ENCODE measurements around the gene TAB2.

The TAB2 gene

GRCh38 chr6:149379977-149380376 is 62.5 kb downstream of the TAB2 start:
- DNase-seq, result no peak

GRCh38 chr6:149380523-149380922 is 63.0 kb downstream of the TAB2 start:
- no peak for DNase-seq

- DNase-seq, result no peak
Observed at GRCh38 chr6:149383371-149383770, 65.9 kb downstream of the TAB2 start.

GRCh38 chr6:149384464-149384863 is 67.0 kb downstream of the TAB2 start:
- no peak for DNase-seq

- DNase-seq, result no peak
Observed at GRCh38 chr6:149385998-149386646, 68.6 kb downstream of the TAB2 start.

GRCh38 chr6:149387779-149388512 is 70.4 kb downstream of the TAB2 start:
- no peak for DNase-seq

- no peak for DNase-seq
Observed at GRCh38 chr6:149389509-149390297, 72.2 kb downstream of the TAB2 start.

GRCh38 chr6:149392093-149392492 is 74.6 kb downstream of the TAB2 start:
- no peak for DNase-seq

- DNase-seq, result no peak
Observed at GRCh38 chr6:149392535-149392934, 75.0 kb downstream of the TAB2 start.

- DNase-seq, result no peak
Observed at GRCh38 chr6:149393002-149393679, 75.6 kb downstream of the TAB2 start.

- no peak for DNase-seq
Observed at GRCh38 chr6:149395185-149395584, 77.7 kb downstream of the TAB2 start.

- no peak for DNase-seq
Observed at GRCh38 chr6:149397384-149397783, 79.9 kb downstream of the TAB2 start.

- DNase-seq, result no peak
Observed at GRCh38 chr6:149400050-149400449, 82.5 kb downstream of the TAB2 start, which contains the start of gene SUMO4. TSS of gene SUMO4 (plus strand) at chr6:149400262. CDS start at chr6:149400392, 130 bp downstream.

GRCh38 chr6:149403534-149403933 is 86.0 kb downstream of the TAB2 start:
- DNase-seq, result no peak

GRCh38 chr6:149405823-149406765 is 88.6 kb downstream of the TAB2 start:
- DNase-seq, result peak; percentile 66

- no peak for DNase-seq
Observed at GRCh38 chr6:149409617-149410016, 92.1 kb downstream of the TAB2 start.

- no peak for DNase-seq
Observed at GRCh38 chr6:149410557-149410956, 93.0 kb downstream of the TAB2 start.

GRCh38 chr6:149414009-149414408 is 96.5 kb downstream of the TAB2 start:
- DNase-seq, result no peak

- DNase-seq, result no peak
Observed at GRCh38 chr6:149414821-149415220, 97.3 kb downstream of the TAB2 start.

- no peak for DNase-seq
Observed at GRCh38 chr6:149419696-149420404, 102.3 kb downstream of the TAB2 start.

- DNase-seq, result no peak
Observed at GRCh38 chr6:149421132-149421531, 103.6 kb downstream of the TAB2 start.

Measured in OCI-M1 (cell line).